ENCODE data around the gene CHID1. TPM values are rescaled to one million over a fixed set of nuclear protein-coding genes. Genes with fewer than 3 reads are reported as not detected.
A peak's percentile ranks its signal among the peaks of the same experiment; 100 is the strongest.

The CHID1 gene
- total and polyA plus RNA-seq, 5 experiments from 2014 or later = 50.2 to 61.5 (median 54.7) TPM

DNA sequence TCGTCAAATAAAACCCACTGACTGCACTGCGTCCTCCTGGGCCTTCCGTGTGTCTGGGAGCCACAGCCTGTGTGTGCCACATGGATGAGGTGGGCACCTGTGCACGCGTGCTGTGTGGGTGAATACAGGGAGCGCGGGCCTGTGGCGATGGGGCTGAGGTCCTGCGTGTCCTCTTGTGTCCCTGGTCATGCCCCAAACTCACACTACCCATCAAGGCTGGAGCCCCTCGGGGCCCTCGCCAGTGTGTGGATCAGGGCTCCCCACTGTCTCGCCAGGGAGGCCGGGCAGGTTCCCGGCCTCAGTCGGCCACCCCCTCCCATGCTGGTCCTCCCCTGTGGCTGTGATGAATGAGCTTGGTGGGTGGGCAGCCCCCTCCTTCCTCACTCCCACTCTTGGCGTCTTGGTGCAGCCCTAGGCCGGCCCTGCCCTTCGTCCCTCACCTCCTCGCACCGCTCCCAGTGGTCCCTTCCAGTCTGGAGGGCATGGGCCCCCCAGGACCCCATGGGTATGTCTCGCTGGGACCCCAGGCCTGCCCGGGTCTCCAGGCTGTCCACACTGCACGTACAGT, 78.6 kb downstream of the CHID1 start:
- Mint-ChIP-seq H3K4me3 (peak overlapping the region; percentile 18 to 83 (median 61)), H3K9me3 (no peaks in the 10 kb centered on the region), H3K4me1 (peaks cover 8 to 50% (median 42%) of the 10 kb centered on the region in 4 donors), H3K27me3 (peaks cover 0 to 26% (median 14%) of the 10 kb centered on the region in 5 donors), H3K27ac (peak overlapping the region in 2 of 10 donors; percentile 24 to 25), H3K36me3 (no peaks in the 10 kb centered on the region)
- no peak for DNase-seq
- POLR2A ChIA-PET = interaction anchor here (0.8 to 12.0 kb wide), 5 partner anchors 10 to 42 kb away, joined by 3 to 127 read pairs (median 6); partner anchors contain the start of genes CEND1, PIDD1, PNPLA2 and POLR2L
- no peak for ATAC-seq

DNA sequence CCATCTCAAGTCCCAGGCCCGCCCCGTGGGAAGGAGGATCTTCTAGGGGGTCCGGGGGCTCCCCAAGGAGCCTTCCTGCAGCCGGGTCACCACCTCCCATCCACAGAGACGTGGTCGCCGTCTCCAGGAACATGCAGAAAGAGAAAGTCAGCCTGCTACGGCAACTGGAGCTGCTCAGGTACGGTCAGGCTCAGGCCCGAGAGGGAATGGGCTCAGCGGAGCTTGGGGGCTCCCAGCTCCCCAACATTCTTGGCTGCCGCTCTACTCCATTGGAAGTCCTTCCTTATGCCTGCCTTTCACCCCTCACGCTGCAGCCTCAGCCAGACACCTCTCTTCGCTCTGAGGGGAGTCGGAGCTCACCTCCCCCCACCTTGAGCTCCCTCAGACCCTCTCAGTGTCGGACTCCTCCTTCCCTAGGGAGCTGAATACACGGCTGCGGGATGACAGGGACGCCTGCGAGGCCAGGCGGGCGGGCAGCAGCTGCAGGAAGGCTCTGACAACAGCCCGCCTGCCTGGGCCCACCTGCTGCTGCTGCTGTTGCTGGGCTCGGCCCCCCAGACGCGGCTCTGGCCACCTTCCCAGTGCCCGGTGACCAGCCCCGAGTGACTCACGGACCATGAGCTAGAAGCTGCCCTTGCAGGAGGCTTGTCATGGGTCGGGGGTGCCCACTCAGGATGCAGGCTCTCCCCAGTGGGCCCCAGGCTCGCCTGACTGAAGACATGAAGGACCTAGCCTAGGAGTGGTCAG, 79.3 kb downstream of the CHID1 start:
- POLR2A ChIA-PET = interaction anchor here (0.8 to 12.0 kb wide), 5 partner anchors 11 to 26 kb away, joined by 3 to 127 read pairs (median 6); partner anchors contain the start of genes PIDD1, PNPLA2, POLR2L and RPLP2
- no peak for ATAC-seq
- H3K27ac Mint-ChIP-seq = peak overlapping the region in 2 of 10 donors; percentile 22 to 34

DNA sequence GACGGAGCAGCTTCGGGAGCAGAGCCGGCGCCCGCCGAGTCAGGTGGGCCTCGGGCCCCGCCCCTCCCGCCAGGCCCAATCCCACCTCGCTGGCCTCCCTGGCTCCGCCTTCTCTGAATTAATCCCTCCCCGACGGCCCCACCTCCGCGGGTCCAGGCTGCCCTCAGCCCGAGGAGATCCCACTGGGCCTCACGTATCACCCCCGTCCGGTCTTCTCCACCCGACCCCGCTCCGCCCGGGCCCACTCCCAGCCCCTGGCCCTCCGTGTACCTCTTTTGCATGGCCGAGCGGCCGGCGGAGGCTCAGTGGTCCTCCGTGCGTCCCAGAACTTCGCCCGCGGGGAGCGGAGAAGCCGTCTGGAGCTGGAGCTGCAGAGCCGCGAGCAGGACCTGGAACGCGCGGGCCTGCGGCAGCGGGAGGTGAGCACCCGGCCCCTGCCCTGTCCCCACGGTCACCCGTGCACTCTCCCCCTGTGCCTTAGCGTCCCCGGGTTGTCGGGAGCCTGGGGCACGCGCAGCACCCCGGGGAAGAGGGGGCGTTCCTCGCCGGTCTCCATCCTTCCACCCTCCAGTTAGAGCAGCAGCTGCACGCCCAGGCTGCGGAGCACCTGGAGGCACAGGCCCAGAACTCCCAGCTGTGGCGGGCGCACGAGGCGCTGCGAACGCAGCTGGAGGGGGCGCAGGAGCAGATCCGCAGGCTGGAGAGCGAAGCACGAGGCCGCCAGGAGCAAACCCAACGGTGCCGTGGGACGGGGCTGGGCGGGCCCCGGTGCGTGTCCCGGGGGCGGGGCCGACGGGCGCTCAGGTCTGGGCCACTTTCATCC, 80.1 kb downstream of the CHID1 start:
- no peaks in the 10 kb centered on the region for H3K9me3 Mint-ChIP-seq
- peak in 9 of 10 donors; percentile 44 to 77 (median 59) for DNase-seq
- H3K27ac Mint-ChIP-seq = no peak overlapping the region
- peak overlapping the region; percentile 28 to 77 (median 64) for H3K4me3 Mint-ChIP-seq
- peaks cover 0 to 30% (median 14%) of the 10 kb centered on the region in 5 donors for H3K27me3 Mint-ChIP-seq
- H3K4me1 Mint-ChIP-seq = peaks cover 8 to 50% (median 47%) of the 10 kb centered on the region in 4 donors
- peaks cover 0 to 1% (median 0%) of the 10 kb centered on the region in 3 donors for H3K36me3 Mint-ChIP-seq
- POLR2A ChIA-PET = interaction anchor here (1.1 to 12.0 kb wide), 4 partner anchors 10 to 28 kb away, joined by 3 to 127 read pairs (median 27); partner anchors contain the start of genes PNPLA2, POLR2L and TSPAN4
- ATAC-seq = peak; percentile 54 to 63

More for the DNA sequence above, 79.3 kb downstream of the CHID1 start:
- H3K27me3 Mint-ChIP-seq = peaks cover 0 to 30% (median 14%) of the 10 kb centered on the region in 5 donors
- DNase-seq = no peak
- no peaks in the 10 kb centered on the region for H3K36me3 Mint-ChIP-seq
- peaks cover 8 to 50% (median 46%) of the 10 kb centered on the region in 4 donors for H3K4me1 Mint-ChIP-seq
- H3K4me3 Mint-ChIP-seq = peak overlapping the region in 9 of 10 donors; percentile 18 to 83 (median 62)
- no peaks in the 10 kb centered on the region for H3K9me3 Mint-ChIP-seq

DNA sequence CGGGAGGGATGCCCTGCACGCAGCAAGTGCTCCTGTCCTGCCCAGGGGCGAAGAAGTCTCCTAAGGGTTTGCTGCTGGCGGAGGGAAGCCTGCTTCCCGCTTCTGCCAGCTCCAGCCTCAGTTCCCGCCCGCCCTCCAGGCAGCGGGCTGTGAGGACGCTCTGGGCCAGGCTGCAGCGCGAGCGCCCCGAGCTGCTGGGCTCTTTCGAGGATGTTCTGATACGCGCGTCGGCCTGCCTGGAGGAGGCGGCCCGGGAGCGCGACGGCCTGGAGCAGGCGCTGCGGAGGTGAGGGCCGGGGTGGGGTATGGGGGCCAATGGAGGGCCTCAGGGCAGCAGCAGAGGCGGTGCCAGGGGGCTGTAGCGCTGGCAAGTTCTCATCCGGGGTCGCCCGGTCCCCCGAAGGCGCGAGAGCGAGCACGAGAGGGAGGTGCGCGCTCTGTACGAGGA, 80.7 kb downstream of the CHID1 start:
- peaks cover 0 to 37% (median 14%) of the 10 kb centered on the region in 5 donors for H3K27me3 Mint-ChIP-seq

DNA sequence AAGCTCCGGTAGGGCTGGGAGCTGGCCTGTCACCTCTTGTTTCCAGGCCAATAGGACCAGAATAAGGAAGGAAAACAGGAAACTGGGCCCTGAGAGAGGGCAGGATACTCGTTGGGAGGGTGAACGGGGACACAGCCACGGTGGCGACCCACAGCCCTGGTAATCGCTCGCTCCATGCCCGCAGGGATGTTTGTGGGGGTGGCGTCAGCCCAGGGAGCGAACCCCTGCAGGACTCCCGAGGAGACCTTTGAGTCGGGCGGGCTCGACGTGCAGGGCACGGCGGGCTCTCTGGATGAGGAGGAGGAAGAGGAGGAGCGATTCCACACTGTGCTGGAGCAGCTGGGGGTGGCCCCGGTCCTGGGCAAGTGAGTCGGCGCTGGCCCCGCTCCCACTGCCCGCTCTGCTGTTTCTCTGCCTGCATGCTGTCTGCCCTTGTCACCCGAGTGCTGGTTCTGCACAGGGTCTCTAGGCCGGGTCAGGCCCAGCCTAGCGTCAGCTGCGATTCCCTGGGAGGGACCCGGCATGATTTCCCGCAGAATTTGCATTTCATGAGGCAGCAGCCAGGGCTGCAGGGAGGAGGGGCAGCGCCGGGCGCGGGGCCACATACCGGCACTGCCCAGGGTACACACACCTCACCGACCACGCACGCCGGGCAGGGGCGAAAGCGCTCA, 81.3 kb downstream of the CHID1 start:
- no peak for ATAC-seq
- Mint-ChIP-seq H3K36me3 (peaks cover 0 to 10% (median 8%) of the 10 kb centered on the region in 3 donors), H3K4me3 (peak overlapping the region in 8 of 10 donors; percentile 6 to 77 (median 62)), H3K27ac (peak overlapping the region in 1 of 10 donors; percentile 63), H3K4me1 (peaks cover 8 to 50% (median 43%) of the 10 kb centered on the region in 4 donors), H3K27me3 (peaks cover 0 to 38% (median 14%) of the 10 kb centered on the region in 5 donors), H3K9me3 (no peaks in the 10 kb centered on the region)
- DNase-seq = no peak
- POLR2A ChIA-PET = interaction anchor here (0.7 to 12.0 kb wide), 5 partner anchors 9 to 35 kb away, joined by 3 to 127 read pairs (median 7); partner anchors contain the start of genes PNPLA2, POLR2L and TSPAN4

More for the DNA sequence above, 80.7 kb downstream of the CHID1 start:
- peaks cover 0 to 8% (median 5%) of the 10 kb centered on the region in 3 donors for H3K36me3 Mint-ChIP-seq
- no peaks in the 10 kb centered on the region for H3K9me3 Mint-ChIP-seq
- peak; percentile 8 to 17 for ATAC-seq
- no peak overlapping the region for H3K27ac Mint-ChIP-seq
- no peak for DNase-seq
- H3K4me1 Mint-ChIP-seq = peaks cover 8 to 50% (median 47%) of the 10 kb centered on the region in 4 donors
- POLR2A ChIA-PET = interaction anchor here (1.1 to 12.0 kb wide), 4 partner anchors 9 to 28 kb away, joined by 3 to 127 read pairs (median 27); partner anchors contain the start of genes PNPLA2, POLR2L and TSPAN4
- peak overlapping the region; percentile 28 to 77 (median 64) for H3K4me3 Mint-ChIP-seq

DNA sequence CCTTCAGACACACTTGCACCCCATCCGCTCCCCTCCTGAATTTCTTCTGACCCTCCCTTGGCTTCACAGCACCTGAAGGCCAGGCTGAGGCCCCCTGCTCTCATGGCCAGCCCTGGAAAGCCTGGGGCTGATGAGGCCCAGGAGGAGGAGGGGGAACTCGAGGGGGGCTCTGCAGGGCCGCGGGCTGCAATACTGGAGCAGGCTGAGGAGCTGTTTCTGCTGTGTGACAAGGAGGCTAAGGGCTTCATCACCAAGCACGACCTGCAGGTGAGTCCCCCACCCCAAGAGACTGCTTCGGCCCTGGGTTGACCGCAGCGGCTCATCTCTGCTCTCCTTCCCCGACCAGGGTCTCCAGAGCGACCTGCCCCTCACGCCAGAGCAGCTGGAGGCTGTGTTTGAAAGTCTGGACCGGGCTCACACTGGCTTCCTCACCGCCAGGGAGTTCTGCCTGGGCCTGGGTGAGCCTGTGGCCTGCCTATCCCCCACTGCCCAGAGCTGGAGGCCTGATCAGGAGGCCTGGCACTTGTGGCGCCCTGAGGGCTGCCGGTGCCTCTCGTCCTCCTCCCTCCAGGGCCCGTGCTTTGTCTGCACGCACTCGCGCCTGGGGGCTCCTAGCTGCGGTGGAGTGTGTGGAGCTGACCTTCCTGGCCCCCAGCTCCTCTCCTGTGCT, 82.0 kb downstream of the CHID1 start:
- Mint-ChIP-seq H3K9me3 (no peaks in the 10 kb centered on the region), H3K4me3 (peak overlapping the region in 9 of 10 donors; percentile 33 to 86 (median 67)), H3K27ac (peak overlapping the region in 1 of 10 donors; percentile 63), H3K4me1 (peaks cover 6 to 50% (median 36%) of the 10 kb centered on the region in 4 donors), H3K36me3 (peaks cover 0 to 16% (median 8%) of the 10 kb centered on the region in 3 donors), H3K27me3 (peaks cover 0 to 38% (median 14%) of the 10 kb centered on the region in 5 donors)
- DNase-seq (no peak), ATAC-seq (no peak)
- POLR2A ChIA-PET = interaction anchor here (0.7 to 12.0 kb wide), 4 partner anchors 8 to 34 kb away, joined by 3 to 127 read pairs (median 29); partner anchors contain the start of genes PNPLA2, POLR2L and TSPAN4

DNA sequence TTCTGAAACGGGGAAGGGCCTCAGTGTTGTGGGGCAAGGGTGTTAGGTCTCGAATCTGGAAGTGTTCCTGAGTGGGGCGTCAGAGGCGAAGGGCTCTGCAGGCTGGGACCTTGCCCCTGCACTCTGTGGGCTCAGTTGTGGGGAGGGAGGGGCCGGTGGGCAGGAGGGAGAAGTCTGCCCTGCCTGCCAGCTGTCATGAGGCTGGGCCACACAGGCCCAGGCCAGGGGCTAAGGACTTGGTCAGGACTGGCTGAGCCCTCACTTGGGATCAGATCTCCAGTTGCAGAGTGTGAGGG, 82.8 kb downstream of the CHID1 start, which contains the start of gene CRACR2B:
TSS of gene CRACR2B (plus strand) at position 23 of the 296 bp plus-strand sequence. CDS start 689 bp downstream, outside the sequence.
- Mint-ChIP-seq H3K27ac (peak within 1 kb of the TSS in 2 of 10 donors; percentile 27 to 74), H3K9me3 (no peaks in the 10 kb centered on the region), H3K36me3 (peaks cover 0 to 23% (median 8%) of the 10 kb centered on the region in 3 donors), H3K27me3 (peaks cover 0 to 40% (median 14%) of the 10 kb centered on the region in 5 donors), H3K4me3 (peak within 1 kb of the TSS; percentile 64 to 86 (median 76)), H3K4me1 (peaks cover 6 to 50% (median 36%) of the 10 kb centered on the region in 4 donors)
- POLR2A ChIA-PET = interaction anchor here (6.2 to 12.0 kb wide), 2 partner anchors 7 to 14 kb away, joined by 51 to 127 read pairs; partner anchors contain the start of genes PNPLA2, POLR2L and TSPAN4
- DNase-seq (no peak), ATAC-seq (no peak)

DNA sequence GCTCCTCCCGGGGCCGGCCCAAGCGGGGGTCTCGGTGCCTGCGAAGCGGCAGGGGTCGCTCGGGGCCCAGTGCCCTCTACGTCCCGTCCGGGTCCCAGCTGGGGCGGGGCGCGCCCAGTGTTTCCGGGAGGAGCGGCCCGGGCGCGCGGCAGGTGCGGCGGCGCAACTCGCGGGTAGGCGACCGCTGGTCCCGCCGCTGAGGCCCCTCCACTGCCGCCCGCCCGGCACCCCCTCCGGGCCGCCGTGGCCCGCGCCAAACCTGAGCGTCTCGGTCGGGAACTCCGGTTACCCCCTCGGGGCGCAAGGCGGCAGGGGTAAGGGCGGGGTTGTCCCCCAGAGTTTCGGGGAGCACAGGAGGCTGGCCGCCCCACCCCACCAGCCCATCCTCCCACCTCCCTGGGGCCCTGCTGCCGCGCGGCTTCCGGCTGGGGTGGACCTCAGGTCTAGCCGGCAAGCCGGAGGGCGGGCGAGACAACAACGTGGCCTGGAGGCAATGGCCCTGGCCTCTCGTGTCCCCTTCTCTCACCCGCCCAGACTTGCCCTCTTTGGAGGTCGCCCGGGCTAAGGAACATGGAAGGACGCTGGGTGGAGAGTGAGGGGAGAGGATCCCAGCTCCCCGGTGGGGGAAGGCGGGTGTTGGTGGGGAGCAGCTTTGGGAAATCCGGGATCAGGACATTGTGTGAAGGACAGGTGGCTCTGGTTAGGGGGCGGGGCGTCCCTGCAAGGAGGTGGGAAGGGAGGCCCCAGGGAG, 83.3 kb downstream of the CHID1 start:
- Mint-ChIP-seq H3K27me3 (peaks cover 0 to 40% (median 14%) of the 10 kb centered on the region in 5 donors), H3K4me1 (peaks cover 6 to 52% (median 36%) of the 10 kb centered on the region in 4 donors), H3K4me3 (peak overlapping the region; percentile 20 to 86 (median 69)), H3K36me3 (peaks cover 0 to 28% (median 11%) of the 10 kb centered on the region in 3 donors), H3K27ac (peak overlapping the region in 1 of 10 donors; percentile 74), H3K9me3 (no peaks in the 10 kb centered on the region)
- POLR2A ChIA-PET = interaction anchor here (6.2 to 12.0 kb wide), 2 partner anchors 7 to 15 kb away, joined by 51 to 127 read pairs; partner anchors contain the start of genes PNPLA2, POLR2L and TSPAN4
- ATAC-seq = peak; percentile 4 to 15
- no peak for DNase-seq

DNA sequence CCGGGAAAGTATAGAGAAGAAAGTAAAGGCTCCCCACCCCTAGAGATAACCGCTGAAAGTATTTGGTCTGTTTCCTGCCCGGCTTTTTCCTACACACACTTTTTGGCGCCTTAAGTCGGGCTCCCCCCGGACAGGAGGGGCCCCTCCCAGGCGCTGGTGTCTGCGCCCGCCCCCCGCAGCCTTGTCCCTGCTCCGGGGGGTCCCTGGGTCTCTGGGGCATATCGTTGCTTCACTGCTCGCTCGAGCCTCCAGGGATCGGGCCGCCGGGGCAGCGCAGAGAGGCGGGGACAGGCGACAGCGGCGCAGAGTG, 83.8 kb downstream of the CHID1 start:
- Mint-ChIP-seq H3K9me3 (no peaks in the 10 kb centered on the region), H3K4me3 (peak overlapping the region; percentile 61 to 81 (median 70)), H3K27ac (no peak overlapping the region), H3K27me3 (peaks cover 0 to 40% (median 14%) of the 10 kb centered on the region in 5 donors), H3K4me1 (peaks cover 7 to 52% (median 39%) of the 10 kb centered on the region in 4 donors), H3K36me3 (peaks cover 0 to 31% (median 12%) of the 10 kb centered on the region in 3 donors)
- POLR2A ChIA-PET = interaction anchor here (0.8 to 3.0 kb wide), 3 partner anchors 14 to 26 kb away, joined by 3 to 10 read pairs (median 4); no protein-coding TSS in a partner anchor
- ATAC-seq = peak; percentile 7 to 17
- no peak for DNase-seq

DNA sequence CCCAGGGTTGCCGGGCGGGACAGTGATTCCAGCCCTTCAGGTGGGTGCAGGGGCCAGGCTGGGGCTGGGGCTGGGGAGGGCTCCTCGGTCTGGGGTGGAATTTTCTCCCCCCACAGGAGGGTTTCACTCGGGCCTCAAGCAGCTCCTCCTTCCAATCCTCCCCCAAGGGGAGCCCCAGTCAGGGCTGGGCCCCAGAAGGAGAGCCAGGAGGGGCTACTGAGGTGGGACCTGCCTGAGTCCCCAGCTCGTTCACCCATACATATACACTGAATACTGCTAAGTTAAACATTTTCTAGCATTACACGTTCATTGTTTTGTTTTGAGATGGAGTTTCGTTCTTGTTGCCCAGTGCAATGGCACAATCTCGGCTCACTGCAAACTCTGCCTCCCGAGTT, 84.4 kb downstream of the CHID1 start:
- peaks cover 7 to 51% (median 37%) of the 10 kb centered on the region in 4 donors for H3K4me1 Mint-ChIP-seq
- peak overlapping the region; percentile 61 to 81 (median 70) for H3K4me3 Mint-ChIP-seq
- POLR2A ChIA-PET = interaction anchor here (0.6 to 3.0 kb wide), 6 partner anchors 15 to 134 kb away, joined by 3 to 10 read pairs (median 4); partner anchors contain the start of gene TSPAN4
- H3K9me3 Mint-ChIP-seq = no peaks in the 10 kb centered on the region
- ATAC-seq (no peak), DNase-seq (no peak)
- peaks cover 0 to 40% (median 14%) of the 10 kb centered on the region in 5 donors for H3K27me3 Mint-ChIP-seq
- peaks cover 0 to 34% (median 12%) of the 10 kb centered on the region in 3 donors for H3K36me3 Mint-ChIP-seq
- no peak overlapping the region for H3K27ac Mint-ChIP-seq

Data from naive thymus-derived CD8-positive, alpha-beta T cell (primary cell).